Measurements from ENCODE around the gene SBF2. TPM values are rescaled to one million over a fixed set of nuclear protein-coding genes. Genes with fewer than 3 reads are reported as not detected.
"Not testable (repeated sequence)": the region's sequence is repeated elsewhere in the genome, so short reads cannot be mapped to it uniquely, and the experiment has no call there.

The SBF2 gene
- total RNA-seq, 1 experiment from 2014 or later: 13.8 TPM

GRCh38 chr11:10265936-10266335, 28.1 kb downstream of the SBF2 start:
- H3K9me2 ChIP-seq (replicated peaks; ENCODE audit: insufficient read depth, low read length): no peaks in the 10 kb centered on the region
- no peak overlapping the region for H3K4me3 ChIP-seq (ENCODE audit: low read length)
- H3K9ac ChIP-seq (ENCODE audit: low read length): no peak overlapping the region
- H3K79me2 ChIP-seq (ENCODE audit: low read length): no peaks in the 10 kb centered on the region
- no peaks in the 10 kb centered on the region for H3K4me1 ChIP-seq (ENCODE audit: low read length)
- no peak overlapping the region for H3K27ac ChIP-seq (ENCODE audit: low read length)
- no peaks in the 10 kb centered on the region for H3K9me3 ChIP-seq (ENCODE audit: low read length)
- no peaks in the 10 kb centered on the region for H3K27me3 ChIP-seq (ENCODE audit: low read length)
- 0 out of 2 replicates have a peak, but pooled peaks cover 10% of the 10 kb centered on the region for H4K20me1 ChIP-seq (ENCODE audit: insufficient read depth, low read depth, low read length)
- no peak for DNase-seq
- H3K4me2 ChIP-seq (ENCODE audit: low read depth, low read length, poor library complexity, severe bottlenecking): no peak overlapping the region
- no peaks in the 10 kb centered on the region for H3K36me3 ChIP-seq (ENCODE audit: insufficient read depth, low read length)
- no peak overlapping the region for H2AFZ ChIP-seq (ENCODE audit: low read length)

GRCh38 chr11:10264716-10265115, 29.3 kb downstream of the SBF2 start:
- not testable (repeated sequence) for H3K4me1 ChIP-seq (ENCODE audit: low read length); H3K4me2 ChIP-seq (ENCODE audit: low read depth, low read length, poor library complexity, severe bottlenecking); H3K9me2 ChIP-seq (replicated peaks; ENCODE audit: insufficient read depth, low read length); H3K9me3 ChIP-seq (ENCODE audit: low read length); H3K79me2 ChIP-seq (ENCODE audit: low read length); H3K27ac ChIP-seq (ENCODE audit: low read length); H3K36me3 ChIP-seq (ENCODE audit: insufficient read depth, low read length); H3K4me3 ChIP-seq (ENCODE audit: low read length); DNase-seq; H3K9ac ChIP-seq (ENCODE audit: low read length); H2AFZ ChIP-seq (ENCODE audit: low read length); H3K27me3 ChIP-seq (ENCODE audit: low read length)
- H4K20me1 ChIP-seq (ENCODE audit: insufficient read depth, low read depth, low read length): 0 out of 2 replicates have a peak, but pooled peaks cover 10% of the 10 kb centered on the region

GRCh38 chr11:10263929-10264328, 30.1 kb downstream of the SBF2 start:
- Histone ChIP-seq H3K9ac (ENCODE audit: low read length) (no peak overlapping the region), H3K4me1 (ENCODE audit: low read length) (no peaks in the 10 kb centered on the region), H4K20me1 (ENCODE audit: insufficient read depth, low read depth, low read length) (0 out of 2 replicates have a peak, but pooled peaks cover 10% of the 10 kb centered on the region), H3K36me3 (ENCODE audit: insufficient read depth, low read length) (no peaks in the 10 kb centered on the region), H3K79me2 (ENCODE audit: low read length) (no peaks in the 10 kb centered on the region), H3K4me3 (ENCODE audit: low read length) (no peak overlapping the region), H3K4me2 (ENCODE audit: low read depth, low read length, poor library complexity, severe bottlenecking) (no peak overlapping the region), H3K27me3 (ENCODE audit: low read length) (no peaks in the 10 kb centered on the region), H3K9me2 (replicated peaks; ENCODE audit: insufficient read depth, low read length) (no peaks in the 10 kb centered on the region), H3K9me3 (ENCODE audit: low read length) (no peaks in the 10 kb centered on the region), H3K27ac (ENCODE audit: low read length) (no peak overlapping the region), H2AFZ (ENCODE audit: low read length) (no peak overlapping the region)
- no peak for DNase-seq

GRCh38 chr11:10261821-10262220, 32.2 kb downstream of the SBF2 start:
- Histone ChIP-seq H2AFZ (ENCODE audit: low read length) (no peak overlapping the region), H3K9me3 (ENCODE audit: low read length) (no peaks in the 10 kb centered on the region), H3K9ac (ENCODE audit: low read length) (no peak overlapping the region), H3K4me3 (ENCODE audit: low read length) (no peak overlapping the region), H4K20me1 (ENCODE audit: insufficient read depth, low read depth, low read length) (0 out of 2 replicates have a peak, but pooled peaks cover 15% of the 10 kb centered on the region), H3K4me2 (ENCODE audit: low read depth, low read length, poor library complexity, severe bottlenecking) (no peak overlapping the region), H3K9me2 (replicated peaks; ENCODE audit: insufficient read depth, low read length) (no peaks in the 10 kb centered on the region), H3K27me3 (ENCODE audit: low read length) (no peaks in the 10 kb centered on the region), H3K79me2 (ENCODE audit: low read length) (no peaks in the 10 kb centered on the region), H3K27ac (ENCODE audit: low read length) (no peak overlapping the region), H3K4me1 (ENCODE audit: low read length) (no peaks in the 10 kb centered on the region), H3K36me3 (ENCODE audit: insufficient read depth, low read length) (no peaks in the 10 kb centered on the region)
- no peak for DNase-seq

- Histone ChIP-seq H3K27me3 (ENCODE audit: low read length) (no peaks in the 10 kb centered on the region), H3K9ac (ENCODE audit: low read length) (no peak overlapping the region), H3K27ac (ENCODE audit: low read length) (no peak overlapping the region), H3K4me1 (ENCODE audit: low read length) (no peaks in the 10 kb centered on the region), H4K20me1 (ENCODE audit: insufficient read depth, low read depth, low read length) (peaks cover 17% of the 10 kb centered on the region; the same call in 1 of the 2 replicates), H3K79me2 (ENCODE audit: low read length) (no peaks in the 10 kb centered on the region), H3K9me3 (ENCODE audit: low read length) (no peaks in the 10 kb centered on the region), H3K4me3 (ENCODE audit: low read length) (no peak overlapping the region), H3K4me2 (ENCODE audit: low read depth, low read length, poor library complexity, severe bottlenecking) (no peak overlapping the region), H2AFZ (ENCODE audit: low read length) (no peak overlapping the region), H3K9me2 (replicated peaks; ENCODE audit: insufficient read depth, low read length) (no peaks in the 10 kb centered on the region), H3K36me3 (ENCODE audit: insufficient read depth, low read length) (no peaks in the 10 kb centered on the region)
- DNase-seq: no peak
These were observed 36.5 kb downstream of the SBF2 start for GRCh38 chr11:10257478-10257877.

GRCh38 chr11:10255388-10256125, 38.5 kb downstream of the SBF2 start:
- Histone ChIP-seq H3K36me3 (ENCODE audit: insufficient read depth, low read length) (no peaks in the 10 kb centered on the region), H3K9me3 (ENCODE audit: low read length) (no peaks in the 10 kb centered on the region), H3K4me2 (ENCODE audit: low read depth, low read length, poor library complexity, severe bottlenecking) (no peak overlapping the region), H3K27me3 (ENCODE audit: low read length) (no peaks in the 10 kb centered on the region), H3K9me2 (replicated peaks; ENCODE audit: insufficient read depth, low read length) (no peaks in the 10 kb centered on the region), H3K27ac (ENCODE audit: low read length) (no peak overlapping the region), H3K4me1 (ENCODE audit: low read length) (no peaks in the 10 kb centered on the region), H3K4me3 (ENCODE audit: low read length) (no peak overlapping the region), H3K79me2 (ENCODE audit: low read length) (no peaks in the 10 kb centered on the region), H2AFZ (ENCODE audit: low read length) (no peak overlapping the region), H4K20me1 (ENCODE audit: insufficient read depth, low read depth, low read length) (peaks cover 13% of the 10 kb centered on the region; the same call in 1 of the 2 replicates), H3K9ac (ENCODE audit: low read length) (no peak overlapping the region)
- no peak for DNase-seq

GRCh38 chr11:10249448-10250131, 44.4 kb downstream of the SBF2 start:
- H4K20me1 ChIP-seq (ENCODE audit: insufficient read depth, low read depth, low read length); H3K36me3 ChIP-seq (ENCODE audit: insufficient read depth, low read length); H3K9me2 ChIP-seq (replicated peaks; ENCODE audit: insufficient read depth, low read length); H3K4me1 ChIP-seq (ENCODE audit: low read length); H3K27ac ChIP-seq (ENCODE audit: low read length); H3K79me2 ChIP-seq (ENCODE audit: low read length); H3K4me3 ChIP-seq (ENCODE audit: low read length); H2AFZ ChIP-seq (ENCODE audit: low read length); H3K4me2 ChIP-seq (ENCODE audit: low read depth, low read length, poor library complexity, severe bottlenecking); H3K9me3 ChIP-seq (ENCODE audit: low read length); DNase-seq; H3K9ac ChIP-seq (ENCODE audit: low read length); H3K27me3 ChIP-seq (ENCODE audit: low read length): not testable (repeated sequence)

GRCh38 chr11:10247011-10247410, 47.0 kb downstream of the SBF2 start:
- no peaks in the 10 kb centered on the region for H3K9me2 ChIP-seq (replicated peaks; ENCODE audit: insufficient read depth, low read length)
- no peaks in the 10 kb centered on the region for H3K79me2 ChIP-seq (ENCODE audit: low read length)
- peaks cover 9% of the 10 kb centered on the region for H4K20me1 ChIP-seq (ENCODE audit: insufficient read depth, low read depth, low read length)
- H3K27ac ChIP-seq (ENCODE audit: low read length): no peak overlapping the region
- no peak overlapping the region for H3K9ac ChIP-seq (ENCODE audit: low read length)
- no peaks in the 10 kb centered on the region for H3K4me1 ChIP-seq (ENCODE audit: low read length)
- no peak overlapping the region for H2AFZ ChIP-seq (ENCODE audit: low read length)
- no peak overlapping the region for H3K4me3 ChIP-seq (ENCODE audit: low read length)
- DNase-seq: no peak
- no peaks in the 10 kb centered on the region for H3K36me3 ChIP-seq (ENCODE audit: insufficient read depth, low read length)
- H3K9me3 ChIP-seq (ENCODE audit: low read length): no peaks in the 10 kb centered on the region
- no peaks in the 10 kb centered on the region for H3K27me3 ChIP-seq (ENCODE audit: low read length)
- no peak overlapping the region for H3K4me2 ChIP-seq (ENCODE audit: low read depth, low read length, poor library complexity, severe bottlenecking)

Data from Karpas-422 (cell line).